Adrenal gland (tissue), 12 donors: ENCODE results near the gene DHRS4. TPM values are rescaled to one million over a fixed set of nuclear protein-coding genes. Genes with fewer than 3 reads are reported as not detected.

Experiments
- DNase-seq, 7 donors: peaks; one replicate each; pipeline ENCODE4 v3.0.0-alpha.2; 2019 to 2020
- H3K27ac ChIP-seq, 5 donors: fragments of 200-600 bp; sonication (generic) in 4 of 5; 1 replicate in 3 of 5; 2 replicates in 2 of 5; pipeline versions ENCODE4 v1.5.1 to v1.8.0; 2016 to 2020; ENCODE audit warnings: mild to moderate bottlenecking in 1 of 5
- H3K27me3 ChIP-seq: fragments of 200-600 bp; 2 replicates; pipeline ENCODE4 v1.8.0; 2021
- H3K36me3 ChIP-seq, 2 donors: fragments of 200-600 bp; replicated peaks in 1 of 2; 1 replicate in 1 of 2; 2 replicates in 1 of 2; pipeline versions ENCODE4 v1.5.1 to v1.8.0; 2018 to 2022
- H3K4me1 ChIP-seq, 2 donors: fragments of 200-600 bp; replicated peaks in 1 of 2; 1 replicate in 1 of 2; 2 replicates in 1 of 2; pipeline versions ENCODE4 v1.5.1 to v1.8.0; 2018 to 2021
- H3K4me3 ChIP-seq, 4 donors: fragments of 200-600 bp; sonication (generic) in 3 of 4; one replicate each; pipeline ENCODE4 v1.5.1; 2016 to 2018
- H3K9me3 ChIP-seq, 3 donors: fragments of 200-600 bp; sonication (generic) in 1 of 3; replicated peaks in 1 of 3; 1 replicate in 2 of 3; 2 replicates in 1 of 3; pipeline versions ENCODE4 v1.5.1 to v1.8.0; 2016 to 2021
- POLR2A ChIP-seq, 2 donors: fragments of 450-650 bp; IDR thresholded peaks; one replicate each; pipeline ENCODE4 v1.6.1; 2017; ENCODE audit warnings: antibody characterized with exemption in 2 of 2, mild to moderate bottlenecking in 2 of 2, moderate library complexity in 1 of 2
- WGBS, 4 donors: extraction: QIAGEN DNeasy Blood & Tissue Kit in 2 of 4; methylation state at CpG; one replicate each; pipeline versions ENCODE4 v1.1.5 to v1.1.7; 2013 to 2017; 5-methylcytosine and 5-hydroxymethylcytosine counted together
- intact Hi-C, 2 donors: fragments of 100-400 bp; cut with DNase I; formaldehyde crosslinking; loops; one replicate each; pipeline versions ENCODE4 v1.14.1 to v1.15.0; 2022 to 2023
- polyA plus RNA-seq, 3 donors: library from polyadenylated mRNA; stranded (reverse); fragments of 200-250 nt in 2 of 3; fragments of 350-450 nt in 1 of 3; fragmentation: Illumina TruSeq in 1 of 3; extraction: RNeasy Lipid Tissue Mini Kit (QIAGEN cat#74804) in 1 of 3; gene quantifications; one replicate each; pipeline ENCODE4 v1.2.3, GENCODE V29; 2013 to 2014
- total RNA-seq, 9 donors: library from RNA; depleted of rRNA in 4 of 9; stranded (reverse); fragments of >200 nt in 4 of 9; fragments of 120-200 nt in 1 of 9; fragmentation: NEBNext Ultra II Directional in 1 of 9; extraction: Animal tissue kit (Norgen Biotek cat#: 25700) in 1 of 9; gene quantifications; one replicate each; pipeline versions ENCODE4 v1.1.0 to v1.2.4, GENCODE V29; 2013 to 2023
- TF ChIP-seq, protein P1 (sequence below), 6 experiments: fragments of 450-650 bp in 4 of 6; fragments of 200-600 bp in 2 of 6; sonication (generic) in 1 of 6; IDR thresholded peaks; 1 replicate in 5 of 6; 2 replicates in 1 of 6; pipeline versions ENCODE4 v1.5.1 to v1.8.0; 2016 to 2021; ENCODE audit warnings: antibody characterized with exemption in 6 of 6, mild to moderate bottlenecking in 2 of 6, moderate library complexity in 1 of 6
- donor health status: healthy with polysubstance abuse.
- donor health status: Bipolar disorder and iron deficiency.
- donor health status: DM: yes; HTN: yes; CAD: no.
- donor health status: DM: no; HTN: no; CAD: no.
- donor health status: DM: no; HTN: no; CAD: no.
- donor health status: DM: yes; HTN: yes; CAD: no.

Gene DHRS4
- total and polyA plus RNA-seq, 12 donors = 26.1 to 77.5 (median 47.7) TPM

DNA sequence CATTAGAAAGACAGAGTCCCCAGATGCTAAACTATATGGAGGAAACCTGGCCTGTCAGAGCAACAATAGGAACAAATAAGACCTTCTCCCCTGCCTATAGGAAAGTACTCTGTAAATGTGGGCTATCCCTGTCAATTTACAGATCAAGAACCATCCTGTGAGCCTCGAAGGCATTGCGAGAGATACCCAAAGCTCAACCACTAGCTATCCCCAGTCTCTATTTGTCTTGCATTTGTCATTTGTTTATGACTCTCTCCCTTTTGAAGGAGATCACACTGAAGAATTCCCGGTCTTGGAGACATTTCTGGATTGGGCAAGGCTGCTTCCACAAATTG lies 42.7 kb upstream of the DHRS4 start:
- Histone ChIP-seq H3K9me3 (no peaks in the 10 kb centered on the region), H3K27me3 (no peaks in the 10 kb centered on the region), H3K4me1 (peaks cover 0 to 2% of the 10 kb centered on the region in 2 donors), H3K27ac (no peak overlapping the region), H3K4me3 (no peak overlapping the region), H3K36me3 (no peaks in the 10 kb centered on the region)
- intact Hi-C loops = loop anchor here (5.0 to 10.0 kb wide), 3 partner anchors 186 to 279 kb away; no protein-coding TSS in a partner anchor
- 82 to 98% (median 91%) methylated on average over 3 of the region's 3 CpGs for WGBS, 4 donors
- TF ChIP-seq, protein P1, sequence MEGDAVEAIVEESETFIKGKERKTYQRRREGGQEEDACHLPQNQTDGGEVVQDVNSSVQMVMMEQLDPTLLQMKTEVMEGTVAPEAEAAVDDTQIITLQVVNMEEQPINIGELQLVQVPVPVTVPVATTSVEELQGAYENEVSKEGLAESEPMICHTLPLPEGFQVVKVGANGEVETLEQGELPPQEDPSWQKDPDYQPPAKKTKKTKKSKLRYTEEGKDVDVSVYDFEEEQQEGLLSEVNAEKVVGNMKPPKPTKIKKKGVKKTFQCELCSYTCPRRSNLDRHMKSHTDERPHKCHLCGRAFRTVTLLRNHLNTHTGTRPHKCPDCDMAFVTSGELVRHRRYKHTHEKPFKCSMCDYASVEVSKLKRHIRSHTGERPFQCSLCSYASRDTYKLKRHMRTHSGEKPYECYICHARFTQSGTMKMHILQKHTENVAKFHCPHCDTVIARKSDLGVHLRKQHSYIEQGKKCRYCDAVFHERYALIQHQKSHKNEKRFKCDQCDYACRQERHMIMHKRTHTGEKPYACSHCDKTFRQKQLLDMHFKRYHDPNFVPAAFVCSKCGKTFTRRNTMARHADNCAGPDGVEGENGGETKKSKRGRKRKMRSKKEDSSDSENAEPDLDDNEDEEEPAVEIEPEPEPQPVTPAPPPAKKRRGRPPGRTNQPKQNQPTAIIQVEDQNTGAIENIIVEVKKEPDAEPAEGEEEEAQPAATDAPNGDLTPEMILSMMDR (IDR thresholded peaks at IDR 0.05) = peak in 1 of 6 experiments; percentile 8
- TF ChIP-seq POLR2A (IDR thresholded peaks at IDR 0.05) = no peak
- no peak for DNase-seq

- 76 to 85% (median 81%) methylated on average over 4 of the region's 4 CpGs for WGBS, 4 donors
- intact Hi-C loops = loop anchor here (10.0 kb wide), 2 partner anchors 191 to 251 kb away; no protein-coding TSS in a partner anchor
- TF ChIP-seq POLR2A (IDR thresholded peaks at IDR 0.05) = no peak
- TF ChIP-seq, protein P1 (IDR thresholded peaks at IDR 0.05) = no peak
- Histone ChIP-seq H3K4me1 (peaks cover 0 to 5% of the 10 kb centered on the region in 2 donors), H3K36me3 (no peaks in the 10 kb centered on the region), H3K9me3 (no peaks in the 10 kb centered on the region), H3K4me3 (no peak overlapping the region), H3K27me3 (no peaks in the 10 kb centered on the region), H3K27ac (no peak overlapping the region)
- no peak for DNase-seq
These were observed 38.0 kb upstream of the DHRS4 start for GRCh38 chr14:23915559-23915958.

GRCh38 chr14:23916004-23916403 lies 37.6 kb upstream of the DHRS4 start:
- DNase-seq = no peak
- intact Hi-C loops = loop anchor here (10.0 kb wide), 2 partner anchors 191 to 251 kb away; no protein-coding TSS in a partner anchor
- H3K27ac ChIP-seq = no peak overlapping the region
- H3K27me3 ChIP-seq = no peaks in the 10 kb centered on the region
- no peak overlapping the region for H3K4me3 ChIP-seq
- H3K4me1 ChIP-seq = peaks cover 0 to 5% of the 10 kb centered on the region in 2 donors
- H3K36me3 ChIP-seq = no peaks in the 10 kb centered on the region
- WGBS, 4 donors = 54 to 65% (median 61%) methylated on average over 3 of the region's 3 CpGs
- H3K9me3 ChIP-seq = no peaks in the 10 kb centered on the region
- TF ChIP-seq, protein P1 (IDR thresholded peaks at IDR 0.05) = no peak

GRCh38 chr14:23916446-23916845 lies 37.1 kb upstream of the DHRS4 start:
- intact Hi-C loops = loop anchor here (10.0 kb wide), 2 partner anchors 192 to 252 kb away; no protein-coding TSS in a partner anchor
- Histone ChIP-seq H3K27me3 (no peaks in the 10 kb centered on the region), H3K4me3 (no peak overlapping the region), H3K27ac (no peak overlapping the region), H3K4me1 (peaks cover 0 to 5% of the 10 kb centered on the region in 2 donors), H3K36me3 (no peaks in the 10 kb centered on the region), H3K9me3 (no peaks in the 10 kb centered on the region)
- DNase-seq = no peak
- TF ChIP-seq, protein P1 (IDR thresholded peaks at IDR 0.05) = no peak
- no peak for TF ChIP-seq POLR2A (IDR thresholded peaks at IDR 0.05)
- 71 to 82% (median 73%) methylated on average over 5 of the region's 5 CpGs for WGBS, 4 donors
